GM10248 (cell line): ENCODE data around the gene NAA16.
"Not testable (repeated sequence)": the region's sequence is repeated elsewhere in the genome, so short reads cannot be mapped to it uniquely, and the experiment has no call there.

Experiments used
- CTCF ChIA-PET: fragments of 300-600 bp; sonication (Branson Sonifier 250); formaldehyde crosslinking; extraction: SDS; loops from one replicate; lab custom pipeline; 2021; ENCODE audit warnings: antibody characterized with exemption; lab: Yijun Ruan, JAX
- POLR2A ChIA-PET: fragments of 350-650 bp; sonication (Branson Sonifier 250); formaldehyde crosslinking; extraction: SDS; loops from one replicate; lab custom pipeline; 2020; ENCODE audit warnings: antibody characterized with exemption; lab: Yijun Ruan, JAX
- DNase-seq: peaks from one replicate; pipeline ENCODE4 v3.0.0; 2012; ENCODE audit errors: extremely low spot score
- TF ChIP-seq, protein P1 (sequence below): IDR thresholded peaks from 2 replicates; pipeline ENCODE4 v1.5.1; 2012; ENCODE audit warnings: mild to moderate bottlenecking, low read depth; ENCODE audit errors: extremely low read depth, missing control alignments, control extremely low read depth

Gene NAA16

DNA sequence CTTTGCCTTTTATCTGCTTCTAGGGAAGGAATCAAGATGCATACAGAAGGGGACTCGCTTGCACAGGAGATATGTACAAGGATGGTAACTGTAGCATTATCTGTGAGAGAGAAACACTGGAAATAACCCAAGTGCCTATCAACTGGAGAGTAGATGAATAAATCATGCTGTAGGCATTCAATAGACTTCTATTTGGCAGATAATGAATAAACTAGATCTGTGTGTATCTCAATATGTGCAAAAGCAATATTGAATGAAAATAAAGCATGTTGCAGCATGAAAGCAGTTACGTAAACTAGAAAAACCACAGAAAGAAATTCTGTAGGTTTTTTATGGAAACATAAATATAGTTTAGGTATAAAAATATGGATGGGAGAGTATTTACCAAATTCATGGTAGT lies 107.7 kb downstream of the NAA16 start:
- TF ChIP-seq, protein P1, sequence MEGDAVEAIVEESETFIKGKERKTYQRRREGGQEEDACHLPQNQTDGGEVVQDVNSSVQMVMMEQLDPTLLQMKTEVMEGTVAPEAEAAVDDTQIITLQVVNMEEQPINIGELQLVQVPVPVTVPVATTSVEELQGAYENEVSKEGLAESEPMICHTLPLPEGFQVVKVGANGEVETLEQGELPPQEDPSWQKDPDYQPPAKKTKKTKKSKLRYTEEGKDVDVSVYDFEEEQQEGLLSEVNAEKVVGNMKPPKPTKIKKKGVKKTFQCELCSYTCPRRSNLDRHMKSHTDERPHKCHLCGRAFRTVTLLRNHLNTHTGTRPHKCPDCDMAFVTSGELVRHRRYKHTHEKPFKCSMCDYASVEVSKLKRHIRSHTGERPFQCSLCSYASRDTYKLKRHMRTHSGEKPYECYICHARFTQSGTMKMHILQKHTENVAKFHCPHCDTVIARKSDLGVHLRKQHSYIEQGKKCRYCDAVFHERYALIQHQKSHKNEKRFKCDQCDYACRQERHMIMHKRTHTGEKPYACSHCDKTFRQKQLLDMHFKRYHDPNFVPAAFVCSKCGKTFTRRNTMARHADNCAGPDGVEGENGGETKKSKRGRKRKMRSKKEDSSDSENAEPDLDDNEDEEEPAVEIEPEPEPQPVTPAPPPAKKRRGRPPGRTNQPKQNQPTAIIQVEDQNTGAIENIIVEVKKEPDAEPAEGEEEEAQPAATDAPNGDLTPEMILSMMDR, result no peak
- CTCF ChIA-PET, result no interaction called here
- POLR2A ChIA-PET, result no interaction called here
- DNase-seq, result no peak

GRCh38 chr13:41419206-41419605 lies 108.1 kb downstream of the NAA16 start:
- ChIA-PET POLR2A (no interaction called here), CTCF (no interaction called here)
- TF ChIP-seq, protein P1, result no peak
- no peak for DNase-seq

GRCh38 chr13:41420146-41420545 lies 109.1 kb downstream of the NAA16 start:
- POLR2A ChIA-PET, result no interaction called here

DNA sequence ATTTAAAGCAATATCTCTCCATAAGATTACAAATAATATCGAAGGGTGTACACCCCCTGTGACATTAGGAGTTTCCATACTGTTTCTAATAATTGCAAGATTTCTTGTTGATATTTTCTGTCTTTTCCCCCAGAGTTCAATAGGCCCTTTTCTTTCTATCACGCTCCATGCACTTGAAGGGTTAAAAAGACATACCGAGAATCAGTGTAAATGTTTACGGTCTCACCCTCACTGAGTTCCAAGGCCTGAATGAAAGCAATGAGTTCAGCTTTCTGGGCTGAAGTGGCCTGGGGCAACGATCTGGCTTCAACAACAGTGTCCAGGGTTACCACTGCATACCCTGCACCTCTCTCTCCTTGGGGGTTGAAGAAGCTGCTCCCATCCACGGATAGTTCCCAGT lies 110.3 kb downstream of the NAA16 start:
- POLR2A ChIA-PET, DNase-seq: not testable (repeated sequence)
- CTCF ChIA-PET, result interaction anchor here (1.2 kb wide), 1 partner anchor 10 kb away, joined by 8 read pairs; no protein-coding TSS in a partner anchor

More at GRCh38 chr13:41420146-41420545, 109.1 kb downstream of the NAA16 start:
- no peak for DNase-seq
- TF ChIP-seq, protein P1, result no peak
- CTCF ChIA-PET, result interaction anchor here (1.2 kb wide), 1 partner anchor 9 kb away, joined by 8 read pairs; no protein-coding TSS in a partner anchor

DNA sequence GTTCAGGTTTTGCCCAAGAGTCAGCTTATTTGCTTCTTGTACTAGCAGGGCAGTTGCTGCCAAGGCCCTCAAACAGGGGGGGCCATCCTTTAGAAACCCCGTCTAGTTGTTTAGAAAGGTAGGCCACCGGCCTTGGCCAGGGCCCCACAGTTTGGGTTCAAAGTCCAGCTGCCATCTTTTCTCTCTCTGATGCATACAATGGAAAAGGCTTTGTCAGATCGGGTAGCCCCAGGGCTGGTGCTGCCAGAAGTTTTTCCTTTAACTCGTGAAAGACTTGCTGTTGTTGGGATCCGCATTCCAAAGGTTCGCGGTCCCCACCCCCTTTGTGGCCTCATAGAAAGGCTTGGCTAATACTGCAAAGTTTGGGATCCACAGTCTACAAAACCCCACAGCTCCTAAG lies 110.9 kb downstream of the NAA16 start:
- POLR2A ChIA-PET, DNase-seq: not testable (repeated sequence)
- CTCF ChIA-PET, result interaction anchor here (2.1 kb wide), 1 partner anchor 231 kb away, joined by 5 read pairs; no protein-coding TSS in a partner anchor

GRCh38 chr13:41423259-41423658 lies 112.2 kb downstream of the NAA16 start:
- CTCF ChIA-PET, result interaction anchor here (2.1 kb wide), 1 partner anchor 230 kb away, joined by 5 read pairs; no protein-coding TSS in a partner anchor

DNA sequence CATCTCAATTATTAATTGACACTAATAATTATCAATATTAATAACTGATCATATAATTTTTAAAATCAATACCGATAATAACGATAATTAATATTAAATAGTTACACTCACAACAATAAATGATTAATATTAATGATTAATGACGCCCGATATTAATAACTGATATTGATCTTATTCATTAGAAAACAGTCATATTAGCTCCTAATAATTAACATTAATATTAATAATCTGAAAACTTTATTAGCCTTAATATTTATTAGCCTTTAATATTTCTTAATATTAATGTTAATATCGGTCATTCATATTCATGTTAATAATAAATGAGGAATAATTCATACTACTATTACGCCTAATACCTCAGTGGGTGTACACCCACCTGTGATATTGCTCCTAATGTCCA lies 113.6 kb downstream of the NAA16 start:
- POLR2A ChIA-PET, DNase-seq, CTCF ChIA-PET: not testable (repeated sequence)

More at GRCh38 chr13:41423259-41423658, 112.2 kb downstream of the NAA16 start:
- DNase-seq, POLR2A ChIA-PET: not testable (repeated sequence)

GRCh38 chr13:41426047-41426446 lies 115.0 kb downstream of the NAA16 start:
- CTCF ChIA-PET, result no interaction called here
- no peak for DNase-seq
- POLR2A ChIA-PET, result no interaction called here
- TF ChIP-seq, protein P1, result no peak
